Right forelimb (tissue), 1 donor: ENCODE results near the gene CACNB4.
A peak's percentile ranks its signal among the peaks of the same experiment; 100 is the strongest.
"Not testable (repeated sequence)": the region's sequence is repeated elsewhere in the genome, so short reads cannot be mapped to it uniquely, and the experiment has no call there.

Source experiments
- DNase-seq: peaks from one replicate; pipeline ENCODE4 v3.0.0-alpha.2; 2018

Gene CACNB4

GRCh38 chr2:151933266-151933804, 165.5 kb downstream of the CACNB4 start:
- DNase-seq: no peak

- DNase-seq: no peak
Measured at GRCh38 chr2:151931756-151932155, 167.1 kb downstream of the CACNB4 start.

GRCh38 chr2:151931030-151931611, 167.7 kb downstream of the CACNB4 start:
- DNase-seq: no peak

- DNase-seq: no peak
Measured at GRCh38 chr2:151930042-151930441, 168.8 kb downstream of the CACNB4 start.

GRCh38 chr2:151928380-151928779, 170.5 kb downstream of the CACNB4 start:
- no peak for DNase-seq

GRCh38 chr2:151927501-151928221, 171.2 kb downstream of the CACNB4 start:
- no peak for DNase-seq

- peak; percentile 63 for DNase-seq
Measured at GRCh38 chr2:151922845-151923666, 175.8 kb downstream of the CACNB4 start.

- DNase-seq: no peak
Measured at GRCh38 chr2:151919786-151920185, 179.1 kb downstream of the CACNB4 start.

- DNase-seq: no peak
Measured at GRCh38 chr2:151918308-151918707, 180.5 kb downstream of the CACNB4 start.

- DNase-seq: no peak
Measured at GRCh38 chr2:151916632-151917031, 182.2 kb downstream of the CACNB4 start.

GRCh38 chr2:151915629-151916025, 183.2 kb downstream of the CACNB4 start:
- not testable (repeated sequence) for DNase-seq

GRCh38 chr2:151914989-151915628, 183.7 kb downstream of the CACNB4 start:
- no peak for DNase-seq

- DNase-seq: no peak
Measured at GRCh38 chr2:151908204-151908882, 190.5 kb downstream of the CACNB4 start.

- DNase-seq: no peak
Measured at GRCh38 chr2:151907286-151908203, 191.3 kb downstream of the CACNB4 start.

GRCh38 chr2:151906633-151906998, 192.2 kb downstream of the CACNB4 start:
- DNase-seq: no peak

GRCh38 chr2:151905963-151906632, 192.7 kb downstream of the CACNB4 start:
- no peak for DNase-seq

GRCh38 chr2:151904807-151905206, 194.0 kb downstream of the CACNB4 start:
- DNase-seq: no peak

GRCh38 chr2:151904021-151904420, 194.8 kb downstream of the CACNB4 start:
- no peak for DNase-seq

GRCh38 chr2:151902829-151903228, 196.0 kb downstream of the CACNB4 start:
- no peak for DNase-seq

GRCh38 chr2:151900331-151900730, 198.5 kb downstream of the CACNB4 start:
- DNase-seq: no peak

GRCh38 chr2:151899156-151899555, 199.7 kb downstream of the CACNB4 start:
- DNase-seq: no peak
